ENCODE measurements around the gene CASTOR1.

- TF ChIP-seq CTCF (IDR thresholded peaks at IDR 0.05) (no peak), POLR2A (IDR thresholded peaks at IDR 0.05) (no peak), POLR2AphosphoS5 (IDR thresholded peaks at IDR 0.05) (no peak), EP300 (IDR thresholded peaks at IDR 0.05) (no peak)
These were observed 35.0 kb downstream of the CASTOR1 start for GRCh38 chr22:30254314-30254713.

Data from upper lobe of left lung (tissue), 4 donors.